IMR-90 (cell line): ENCODE measurements around the gene PIP4K2A. TPM values are rescaled to one million over a fixed set of nuclear protein-coding genes. Genes with fewer than 3 reads are reported as not detected.

Experiments
- ATAC-seq: fragments of 200-7000 bp; cut with Tn5 transposase; 2 replicates; pipeline ENCODE4 v1.9.1; 2020; ENCODE audit warnings: low read depth, mild to moderate bottlenecking, moderate library complexity
- BruUV-seq: library from RNA; stranded (reverse); fragments of 400-500 nt; replicated peaks from 2 replicates; lab custom pipeline; 2021; lab: Mats Ljungman, UMichigan
- CTCF ChIA-PET: fragments of 300-600 bp; formaldehyde crosslinking; extraction: SDS; loops from one replicate; lab custom pipeline; 2021; ENCODE audit warnings: antibody characterized with exemption; lab: Yijun Ruan, JAX
- POLR2A ChIA-PET: fragments of 300-600 bp; sonication (Branson Sonifier 250); formaldehyde crosslinking; loops from one replicate; lab custom pipeline; 2022; ENCODE audit warnings: antibody characterized with exemption; ENCODE audit not compliant: unreplicated experiment; lab: Charles Lee
- DNase-seq: peaks from one replicate; pipeline ENCODE4 v3.0.0; 2013
- H2AFZ ChIP-seq: replicated peaks from 2 replicates; pipeline ENCODE3; 2013; ENCODE audit warnings: low read length, mild to moderate bottlenecking; ENCODE audit not compliant: poor library complexity
- H2AK5ac ChIP-seq: 2 replicates; pipeline ENCODE4 v1.6.1; 2013; ENCODE audit warnings: low read depth, low read length, inconsistent platforms
- H2AK9ac ChIP-seq: replicated peaks from 2 replicates; pipeline ENCODE3; 2013; ENCODE audit warnings: mild to moderate bottlenecking, low read depth, low read length, moderate library complexity; ENCODE audit not compliant: poor library complexity
- H2BK120ac ChIP-seq: 2 replicates; pipeline ENCODE4 v1.6.1; 2013; ENCODE audit warnings: low read depth, low read length, inconsistent platforms
- H2BK15ac ChIP-seq: 3 replicates; pipeline ENCODE4 v1.6.1; 2013; ENCODE audit warnings: low read depth, low read length, inconsistent platforms
- H2BK20ac ChIP-seq: 2 replicates; pipeline ENCODE4 v1.6.1; 2013; ENCODE audit warnings: low read depth, mild to moderate bottlenecking, inconsistent platforms, low read length, moderate library complexity
- H2BK5ac ChIP-seq: 2 replicates; pipeline ENCODE4 v1.6.1; 2013; ENCODE audit warnings: mild to moderate bottlenecking, low read depth, low read length, inconsistent platforms; ENCODE audit not compliant: poor library complexity, severe bottlenecking
- H3K14ac ChIP-seq: replicated peaks from 2 replicates; pipeline ENCODE4 v1.6.1; 2013; ENCODE audit warnings: low read depth, low read length, inconsistent platforms
- H3K18ac ChIP-seq: 2 replicates; pipeline ENCODE4 v1.6.1; 2013; ENCODE audit warnings: low read depth, low read length, control low read depth
- H3K23ac ChIP-seq: 2 replicates; pipeline ENCODE4 v1.6.1; 2013; ENCODE audit warnings: low read depth, low read length, inconsistent platforms
- H3K27ac ChIP-seq: 2 replicates; pipeline ENCODE4 v1.5.1; 2013; ENCODE audit warnings: mild to moderate bottlenecking, control low read depth, low read length; ENCODE audit not compliant: insufficient read depth
- H3K27me3 ChIP-seq: 2 replicates; pipeline ENCODE4 v1.6.1; 2013; ENCODE audit warnings: low read length; ENCODE audit not compliant: control insufficient read depth, insufficient read depth
- H3K36me3 ChIP-seq: 2 replicates; pipeline ENCODE4 v1.6.1; 2013; ENCODE audit warnings: low read length, mixed read lengths; ENCODE audit not compliant: control insufficient read depth, insufficient read depth
- H3K4ac ChIP-seq: 2 replicates; pipeline ENCODE4 v1.6.1; 2013; ENCODE audit warnings: low read depth, low read length, inconsistent platforms
- H3K4me1 ChIP-seq: 2 replicates; pipeline ENCODE4 v1.6.1; 2013; ENCODE audit warnings: low read length, mixed read lengths; ENCODE audit not compliant: control insufficient read depth, insufficient read depth
- H3K4me2 ChIP-seq: 2 replicates; pipeline ENCODE4 v1.6.1; 2013; ENCODE audit warnings: low read depth, mild to moderate bottlenecking, control low read depth, low read length, moderate library complexity
- H3K4me3 ChIP-seq: 2 replicates; pipeline ENCODE4 v1.5.1; 2013; ENCODE audit warnings: low read depth, mild to moderate bottlenecking, control low read depth, low read length, moderate library complexity; ENCODE audit not compliant: insufficient read depth
- H3K56ac ChIP-seq: 2 replicates; pipeline ENCODE4 v1.6.1; 2013; ENCODE audit warnings: low read length, inconsistent platforms; ENCODE audit not compliant: insufficient read depth; ENCODE audit errors: extremely low read depth
- H3K79me1 ChIP-seq, 2 experiments: 2 replicates each; pipeline ENCODE4 v1.6.1; 2013; ENCODE audit warnings: low read length in 2 of 2, inconsistent platforms in 1 of 2, low read depth in 1 of 2
- H3K9ac ChIP-seq: 2 replicates; pipeline ENCODE4 v1.6.1; 2013; ENCODE audit warnings: low read depth, low read length, control low read depth
- H3K9me1 ChIP-seq: 2 replicates; pipeline ENCODE4 v1.6.1; 2013; ENCODE audit warnings: low read length, inconsistent platforms; ENCODE audit not compliant: insufficient read depth
- H3K9me3 ChIP-seq: 2 replicates; pipeline ENCODE4 v1.6.1; 2013; ENCODE audit warnings: low read length; ENCODE audit not compliant: control insufficient read depth, insufficient read depth
- H4K20me1 ChIP-seq: 2 replicates; pipeline ENCODE4 v1.6.1; 2013; ENCODE audit warnings: low read length, inconsistent platforms; ENCODE audit not compliant: insufficient read depth
- H4K5ac ChIP-seq: 2 replicates; pipeline ENCODE4 v1.6.1; 2013; ENCODE audit warnings: mild to moderate bottlenecking, low read depth, low read length, control low read depth
- H4K8ac ChIP-seq, 2 experiments: 2 replicates each; pipeline ENCODE4 v1.6.1; 2013; ENCODE audit warnings: low read depth in 2 of 2, low read length in 2 of 2, control low read depth in 1 of 2, inconsistent platforms in 1 of 2
- H4K91ac ChIP-seq: 2 replicates; pipeline ENCODE4 v1.6.1; 2013; ENCODE audit warnings: low read depth, low read length, inconsistent platforms; ENCODE audit not compliant: insufficient read depth
- BHLHE40 ChIP-seq: fragments of 150-350 bp; IDR thresholded peaks from 2 replicates; pipeline ENCODE4 v1.6.1; 2016; ENCODE audit warnings: mild to moderate bottlenecking, low read depth, low read length
- CEBPB ChIP-seq: IDR thresholded peaks from 2 replicates; pipeline ENCODE4 v1.6.1; 2012; ENCODE audit warnings: low read depth, low read length, improper control_type of control experiment
- CHD1 ChIP-seq: IDR thresholded peaks from 2 replicates; pipeline ENCODE4 v1.6.1; 2012; ENCODE audit warnings: low read depth, low read length, improper control_type of control experiment
- FOS ChIP-seq: fragments of 150-350 bp; IDR thresholded peaks from 2 replicates; pipeline ENCODE4 v1.6.1; 2016; ENCODE audit warnings: low read depth, low read length
- MAFK ChIP-seq: IDR thresholded peaks from 2 replicates; pipeline ENCODE4 v1.6.1; 2012; ENCODE audit warnings: low read depth, low read length, improper control_type of control experiment
- MAZ ChIP-seq: IDR thresholded peaks from 2 replicates; pipeline ENCODE4 v1.6.1; 2012; ENCODE audit warnings: low read depth, mild to moderate bottlenecking, low read length, improper control_type of control experiment, moderate library complexity, borderline replicate concordance
- MXI1 ChIP-seq: IDR thresholded peaks from 2 replicates; pipeline ENCODE4 v1.6.1; 2012; ENCODE audit warnings: low read depth, mild to moderate bottlenecking, low read length, moderate library complexity, borderline replicate concordance
- POLR2A ChIP-seq: IDR thresholded peaks from 2 replicates; pipeline ENCODE4 v1.6.1; 2012; ENCODE audit warnings: mild to moderate bottlenecking, low read depth, low read length
- RAD21 ChIP-seq: IDR thresholded peaks from 2 replicates; pipeline ENCODE4 v1.6.1; 2012; ENCODE audit warnings: low read length, improper control_type of control experiment
- RCOR1 ChIP-seq: IDR thresholded peaks from 2 replicates; pipeline ENCODE4 v1.6.1; 2012; ENCODE audit warnings: mild to moderate bottlenecking, low read length, improper control_type of control experiment; ENCODE audit not compliant: insufficient replicate concordance
- RFX5 ChIP-seq: IDR thresholded peaks from 2 replicates; pipeline ENCODE4 v1.8.0; 2012; ENCODE audit warnings: low read depth, mild to moderate bottlenecking, low read length, moderate library complexity
- SMC3 ChIP-seq: fragments of 150-350 bp; IDR thresholded peaks from 2 replicates; pipeline ENCODE4 v1.6.1; 2016; ENCODE audit warnings: low read depth, mild to moderate bottlenecking, antibody characterized with exemption, low read length, moderate library complexity
- WGBS, 2 experiments: methylation state at CpG; one replicate each; pipeline versions ENCODE4 v1.1.5 to v1.1.7; 2013; ENCODE audit warnings: missing lambda C conversion rate in 2 of 2; ENCODE audit not compliant: insufficient read length in 1 of 2; ENCODE audit errors: extremely low coverage in 2 of 2; 5-methylcytosine and 5-hydroxymethylcytosine counted together
- dilution Hi-C: fragments of 300-500 bp; cut with HindIII; formaldehyde crosslinking; loops from one replicate; pipeline ENCODE4 v1.14.3; 2018; ENCODE audit warnings: low sequenced_read_pairs; ENCODE audit not compliant: unreplicated experiment
- in situ Hi-C: fragments of 300-500 bp; cut with MboI; formaldehyde crosslinking; loops from 3 replicates; pipeline ENCODE4 v1.14.3; 2019; ENCODE audit warnings: low sequenced_read_pairs, inconsistent platforms, mixed read lengths
- intact Hi-C: fragments of 100-400 bp; cut with micrococcal nuclease; formaldehyde crosslinking; loops from 2 replicates; pipeline ENCODE4 v1.10.0; 2022
- polyA plus RNA-seq, 3 experiments: library from polyadenylated mRNA; depleted of rRNA; stranded (reverse); fragments of >200 nt; gene quantifications; 2 replicates each; pipeline ENCODE4 v1.2.3, GENCODE V29; 2012; ENCODE audit warnings: low replicate concordance in 1 of 3
- total RNA-seq: library from RNA; depleted of rRNA; stranded (reverse); fragments of >200 nt; gene quantifications from 2 replicates; pipeline ENCODE4 v1.2.3, GENCODE V29; 2012

Gene PIP4K2A
- total and polyA plus RNA-seq, 2 of the 4 experiments (the other 2 are of a cell fraction): 9.8 to 18.1 TPM

- POLR2A ChIA-PET: interaction anchor here (0.7 kb wide), 1 partner anchor 204 kb away, joined by 4 read pairs; no protein-coding TSS in a partner anchor
- CTCF ChIA-PET: no interaction called here
- TF ChIP-seq CEBPB (no peak), FOS (no peak), MAFK (no peak), MXI1 (no peak), RAD21 (no peak), MAZ (no peak), SMC3 (no peak), POLR2A (no peak), BHLHE40 (no peak), CHD1 (no peak), RFX5 (no peak), RCOR1 (no peak)
These were observed 109.8 kb downstream of the PIP4K2A start for GRCh38 chr10:22604344-22605126.

More at GRCh38 chr10:22604344-22605126, 109.8 kb downstream of the PIP4K2A start:
- no peak overlapping the region for H3K56ac ChIP-seq
- WGBS, 2 experiments: 91% methylated on average over 4 of the region's 15 CpGs; no CpG with 5 or more reads in 1 of the 2 experiments
- H3K27ac ChIP-seq: no peak overlapping the region
- H3K27me3 ChIP-seq: no peaks in the 10 kb centered on the region
- no TSS peak for BruUV-seq
- H4K20me1 ChIP-seq: 0 out of 2 replicates have a peak, but pooled peaks cover under 1% of the 10 kb centered on the region
- H3K79me1 ChIP-seq: peaks cover 9 to 59% of the 10 kb centered on the region in 2 experiments
- peaks cover 7% of the 10 kb centered on the region for H3K36me3 ChIP-seq
- H4K5ac ChIP-seq: no peak overlapping the region
- no peak overlapping the region for H3K4me2 ChIP-seq
- H2BK15ac ChIP-seq: no peak overlapping the region
- in situ Hi-C loops: loop anchor here (25.0 kb wide), 1 partner anchor 1092 kb away; no protein-coding TSS in a partner anchor
- H3K4ac ChIP-seq: peak overlapping the region; percentile 12; the same call in 1 of the 2 replicates
- H3K23ac ChIP-seq: no peak overlapping the region
- peaks cover 16% of the 10 kb centered on the region for H3K9me1 ChIP-seq
- H4K8ac ChIP-seq: no peak overlapping the region
- no peak for ATAC-seq
- no peak overlapping the region for H2AFZ ChIP-seq
- dilution Hi-C loops: no loop called here
- no peak overlapping the region for H3K4me3 ChIP-seq
- no peak overlapping the region for H2BK5ac ChIP-seq
- H2BK120ac ChIP-seq: peak overlapping the region; percentile 22; the same call in 1 of the 2 replicates
- no peak overlapping the region for H3K18ac ChIP-seq
- 0 out of 2 replicates have a peak overlapping the region, but pooled peaks have one; percentile 19 for H3K14ac ChIP-seq
- peak overlapping the region; percentile 17; the same call in 1 of the 2 replicates for H2BK20ac ChIP-seq
- H3K9ac ChIP-seq: no peak overlapping the region
- DNase-seq: no peak
- H4K91ac ChIP-seq: 0 out of 2 replicates have a peak overlapping the region, but pooled peaks have one; percentile 16
- intact Hi-C loops: no loop called here
- peaks cover 10% of the 10 kb centered on the region for H3K4me1 ChIP-seq
- H3K9me3 ChIP-seq: no peaks in the 10 kb centered on the region
- 0 out of 2 replicates have a peak overlapping the region, but pooled peaks have one; percentile 21 for H2AK5ac ChIP-seq
- H2AK9ac ChIP-seq: no peak overlapping the region
